ENCODE measurements around the gene PRKCA. TPM values are rescaled to one million over a fixed set of nuclear protein-coding genes. Genes with fewer than 3 reads are reported as not detected.

The PRKCA gene
- total and polyA plus RNA-seq, 2 of the 13 experiments (the other 11 are each of a cell fraction or from before 2014, with no cell fraction given): 18.5 to 21.5 TPM

DNA sequence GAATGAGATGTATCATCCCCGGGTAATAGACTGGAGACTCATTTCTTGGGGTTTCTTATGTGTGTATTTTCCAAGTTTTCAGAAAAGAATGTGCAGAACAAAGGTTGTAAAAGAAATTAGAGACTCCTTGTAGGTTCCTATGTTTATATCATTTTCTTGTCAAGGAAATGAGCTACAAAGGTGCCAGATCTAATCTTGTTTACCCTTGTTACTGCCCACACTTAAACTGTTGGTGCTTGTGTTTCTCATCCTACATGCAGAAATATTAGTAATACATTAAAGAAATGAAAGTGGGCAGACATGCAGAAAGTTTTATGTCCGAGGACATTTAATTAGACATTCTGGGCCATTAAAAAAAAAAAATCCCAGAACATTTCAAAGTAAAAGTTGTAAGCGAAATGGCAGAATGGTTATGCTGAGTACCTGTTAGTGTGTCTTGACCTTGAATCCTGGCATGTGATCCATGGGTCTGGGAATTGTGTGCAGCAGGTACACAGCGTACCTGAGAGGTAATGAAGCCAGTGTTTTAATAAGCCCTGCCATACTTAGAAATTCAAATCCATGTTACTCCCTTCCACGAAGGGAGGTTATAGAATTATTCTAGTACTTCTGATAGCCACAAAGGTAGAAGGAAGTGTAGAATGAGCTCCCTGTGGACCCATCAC is 469.9 kb downstream of the PRKCA start:
- Histone ChIP-seq H4K20me1 (ENCODE audit: insufficient read depth, low read length) (no peaks in the 10 kb centered on the region), H3K4me1 (ENCODE audit: insufficient read depth, low read length) (peaks cover 14% of the 10 kb centered on the region), H3K4me3 (replicated peaks in 1 of 3; ENCODE audit: insufficient read depth in 1 of 3, low read depth in 2 of 3, low read length in 3 of 3) (no peak overlapping the region), H3K27ac (ENCODE audit: extremely low read length, insufficient read depth, low read length) (no peak overlapping the region), H3K36me3 (replicated peaks in 1 of 2; ENCODE audit: control insufficient read depth in 1 of 2, insufficient read depth in 2 of 2, low read length in 2 of 2) (peaks cover 3 to 29% of the 10 kb centered on the region in 2 experiments; a peak in 4 of 5 replicates), H3K9ac (ENCODE audit: insufficient read depth, low read depth, low read length) (no peak overlapping the region), H2AFZ (ENCODE audit: low read length) (no peak overlapping the region), H3K4me2 (ENCODE audit: low read depth, low read length) (no peak overlapping the region), H3K27me3 (ENCODE audit: control insufficient read depth in 1 of 2, insufficient read depth in 2 of 2, low read length in 2 of 2) (no peaks in the 10 kb centered on the region; a peak in 1 of 5 replicates), H3K9me3 (ENCODE audit: low read length) (no peaks in the 10 kb centered on the region), H3K79me2 (ENCODE audit: insufficient read depth, low read length) (no peaks in the 10 kb centered on the region)
- BruUV-seq (replicated peaks): no TSS peak
- in situ Hi-C loops (cut with HindIII; ENCODE audit: extremely low pct_ligation_motif_present, low pct_unique_long_range_greater_than_20kb) (no loop called here), intact Hi-C loops (cut with micrococcal nuclease; ENCODE audit: unreplicated experiment) (no loop called here)
- CTCF ChIA-PET (ENCODE audit: low intra/inter-chr PET ratio, low total read pairs): no interaction called here
- POLR2A ChIA-PET: no interaction called here
- no peak for ATAC-seq
- TF ChIP-seq ZNF230 (CRISPR knock-in tag; IDR thresholded peaks at IDR 0.05): no peak
- TF ChIP-seq RORA (CRISPR knock-in tag; IDR thresholded peaks at IDR 0.05): no peak
- TF ChIP-seq RARA (CRISPR knock-in tag; IDR thresholded peaks at IDR 0.05): no peak
- no peak for TF ChIP-seq MXD4 (CRISPR knock-in tag; IDR thresholded peaks at IDR 0.05)
- TF ChIP-seq, protein P1, sequence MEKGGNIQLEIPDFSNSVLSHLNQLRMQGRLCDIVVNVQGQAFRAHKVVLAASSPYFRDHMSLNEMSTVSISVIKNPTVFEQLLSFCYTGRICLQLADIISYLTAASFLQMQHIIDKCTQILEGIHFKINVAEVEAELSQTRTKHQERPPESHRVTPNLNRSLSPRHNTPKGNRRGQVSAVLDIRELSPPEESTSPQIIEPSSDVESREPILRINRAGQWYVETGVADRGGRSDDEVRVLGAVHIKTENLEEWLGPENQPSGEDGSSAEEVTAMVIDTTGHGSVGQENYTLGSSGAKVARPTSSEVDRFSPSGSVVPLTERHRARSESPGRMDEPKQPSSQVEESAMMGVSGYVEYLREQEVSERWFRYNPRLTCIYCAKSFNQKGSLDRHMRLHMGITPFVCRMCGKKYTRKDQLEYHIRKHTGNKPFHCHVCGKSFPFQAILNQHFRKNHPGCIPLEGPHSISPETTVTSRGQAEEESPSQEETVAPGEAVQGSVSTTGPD (CRISPR knock-in tag; IDR thresholded peaks at IDR 0.05): no peak
- TF ChIP-seq, protein P2, sequence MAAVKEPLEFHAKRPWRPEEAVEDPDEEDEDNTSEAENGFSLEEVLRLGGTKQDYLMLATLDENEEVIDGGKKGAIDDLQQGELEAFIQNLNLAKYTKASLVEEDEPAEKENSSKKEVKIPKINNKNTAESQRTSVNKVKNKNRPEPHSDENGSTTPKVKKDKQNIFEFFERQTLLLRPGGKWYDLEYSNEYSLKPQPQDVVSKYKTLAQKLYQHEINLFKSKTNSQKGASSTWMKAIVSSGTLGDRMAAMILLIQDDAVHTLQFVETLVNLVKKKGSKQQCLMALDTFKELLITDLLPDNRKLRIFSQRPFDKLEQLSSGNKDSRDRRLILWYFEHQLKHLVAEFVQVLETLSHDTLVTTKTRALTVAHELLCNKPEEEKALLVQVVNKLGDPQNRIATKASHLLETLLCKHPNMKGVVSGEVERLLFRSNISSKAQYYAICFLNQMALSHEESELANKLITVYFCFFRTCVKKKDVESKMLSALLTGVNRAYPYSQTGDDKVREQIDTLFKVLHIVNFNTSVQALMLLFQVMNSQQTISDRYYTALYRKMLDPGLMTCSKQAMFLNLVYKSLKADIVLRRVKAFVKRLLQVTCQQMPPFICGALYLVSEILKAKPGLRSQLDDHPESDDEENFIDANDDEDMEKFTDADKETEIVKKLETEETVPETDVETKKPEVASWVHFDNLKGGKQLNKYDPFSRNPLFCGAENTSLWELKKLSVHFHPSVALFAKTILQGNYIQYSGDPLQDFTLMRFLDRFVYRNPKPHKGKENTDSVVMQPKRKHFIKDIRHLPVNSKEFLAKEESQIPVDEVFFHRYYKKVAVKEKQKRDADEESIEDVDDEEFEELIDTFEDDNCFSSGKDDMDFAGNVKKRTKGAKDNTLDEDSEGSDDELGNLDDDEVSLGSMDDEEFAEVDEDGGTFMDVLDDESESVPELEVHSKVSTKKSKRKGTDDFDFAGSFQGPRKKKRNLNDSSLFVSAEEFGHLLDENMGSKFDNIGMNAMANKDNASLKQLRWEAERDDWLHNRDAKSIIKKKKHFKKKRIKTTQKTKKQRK (IDR thresholded peaks at IDR 0.05; ENCODE audit: low read length): no peak
- TF ChIP-seq ZNF746 (CRISPR knock-in tag; IDR thresholded peaks at IDR 0.05): no peak
- no peak for TF ChIP-seq RCOR2 (CRISPR knock-in tag; IDR thresholded peaks at IDR 0.05)
- TF ChIP-seq NFKB2 (CRISPR knock-in tag; IDR thresholded peaks at IDR 0.05; ENCODE audit: borderline replicate concordance): no peak
- no peak for TF ChIP-seq ATRX (CRISPR knock-in tag; IDR thresholded peaks at IDR 0.05; ENCODE audit: borderline replicate concordance)
- TF ChIP-seq FOXC1 (CRISPR knock-in tag; IDR thresholded peaks at IDR 0.05; ENCODE audit: borderline replicate concordance): no peak
- TF ChIP-seq IRX3 (CRISPR knock-in tag; IDR thresholded peaks at IDR 0.05; ENCODE audit: borderline replicate concordance, low read depth): no peak
- no peak for DNase-seq (ENCODE audit: low spot score)
- 96% methylated on average over 5 of the region's 5 CpGs for WGBS (ENCODE audit: low lambda C conversion rate)
- FAIRE-seq: no peak

Data from HepG2 (cell line).